ENCODE measurements around the gene PREB.

DNA sequence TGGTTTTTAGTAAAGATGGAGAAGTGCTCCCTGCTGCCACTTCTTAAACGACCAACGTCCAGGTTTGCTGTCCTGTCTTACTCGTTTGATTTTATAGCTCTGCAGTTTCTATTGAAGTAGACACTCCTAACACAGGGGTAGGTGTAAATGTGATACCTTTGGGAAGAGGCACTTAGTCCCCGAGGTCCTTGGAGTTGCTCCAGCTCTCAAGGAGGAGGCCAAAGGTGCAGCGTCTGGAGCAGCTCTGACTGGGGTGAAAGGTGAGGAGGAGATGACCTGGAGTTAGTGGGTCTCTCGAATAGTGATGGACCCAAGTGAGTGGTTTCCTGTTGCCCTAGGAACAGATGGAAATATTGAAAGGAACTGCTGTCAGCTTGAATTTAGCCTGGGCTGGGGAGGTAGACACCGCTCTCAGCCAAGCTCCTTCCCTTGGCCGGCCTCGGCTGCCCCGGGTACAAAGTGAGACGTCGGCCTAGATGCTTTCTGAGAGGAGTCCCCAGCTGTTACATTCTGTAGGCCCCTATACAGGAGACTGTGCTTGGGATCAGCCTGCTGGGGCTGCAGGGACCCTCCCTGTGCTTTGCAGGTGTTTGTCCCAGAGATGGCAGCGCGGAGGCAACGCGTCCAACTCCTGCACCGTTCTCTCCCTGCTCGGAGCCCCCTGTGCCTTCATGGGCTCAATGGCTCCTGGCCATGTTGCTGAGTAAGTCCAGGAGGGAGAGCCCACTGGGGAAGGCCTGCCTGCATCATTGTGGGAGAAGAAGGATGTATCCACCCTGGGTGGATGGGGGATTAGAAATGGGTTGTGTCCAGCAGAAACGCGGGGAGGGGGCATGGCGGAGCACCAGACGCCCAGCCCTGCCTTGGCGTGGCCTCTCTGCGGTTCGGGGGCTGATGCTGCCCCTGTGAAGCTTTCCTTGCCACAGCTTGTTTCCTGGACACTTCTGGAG is 42.4 kb downstream of the PREB start:
- TF ChIP-seq, protein P1, sequence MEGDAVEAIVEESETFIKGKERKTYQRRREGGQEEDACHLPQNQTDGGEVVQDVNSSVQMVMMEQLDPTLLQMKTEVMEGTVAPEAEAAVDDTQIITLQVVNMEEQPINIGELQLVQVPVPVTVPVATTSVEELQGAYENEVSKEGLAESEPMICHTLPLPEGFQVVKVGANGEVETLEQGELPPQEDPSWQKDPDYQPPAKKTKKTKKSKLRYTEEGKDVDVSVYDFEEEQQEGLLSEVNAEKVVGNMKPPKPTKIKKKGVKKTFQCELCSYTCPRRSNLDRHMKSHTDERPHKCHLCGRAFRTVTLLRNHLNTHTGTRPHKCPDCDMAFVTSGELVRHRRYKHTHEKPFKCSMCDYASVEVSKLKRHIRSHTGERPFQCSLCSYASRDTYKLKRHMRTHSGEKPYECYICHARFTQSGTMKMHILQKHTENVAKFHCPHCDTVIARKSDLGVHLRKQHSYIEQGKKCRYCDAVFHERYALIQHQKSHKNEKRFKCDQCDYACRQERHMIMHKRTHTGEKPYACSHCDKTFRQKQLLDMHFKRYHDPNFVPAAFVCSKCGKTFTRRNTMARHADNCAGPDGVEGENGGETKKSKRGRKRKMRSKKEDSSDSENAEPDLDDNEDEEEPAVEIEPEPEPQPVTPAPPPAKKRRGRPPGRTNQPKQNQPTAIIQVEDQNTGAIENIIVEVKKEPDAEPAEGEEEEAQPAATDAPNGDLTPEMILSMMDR (conservative IDR thresholded peaks at IDR 0.05; ENCODE audit: low read length): no peak
- no peak for TF ChIP-seq EZH2phosphoT487 (IDR thresholded peaks at IDR 0.05; ENCODE audit: borderline replicate concordance, low read depth, low read length)
